CD4-positive, alpha-beta T cell treated with Interleukin-17A for 1 hour (primary cell): ENCODE measurements around the gene IFT22.
"Not testable (repeated sequence)": the region's sequence is repeated elsewhere in the genome, so short reads cannot be mapped to it uniquely, and the experiment has no call there.

Experiments
- DNase-seq: peaks from one replicate; pipeline ENCODE4 v3.0.0-alpha.2; 2020

The IFT22 gene

GRCh38 chr7:101321491-101322401 lies at the start of gene IFT22:
Gene IFT22 (minus strand): TSS chr7:101321812. CDS start chr7:101321709, 103 bp downstream.
- DNase-seq: peak; percentile 86

DNA sequence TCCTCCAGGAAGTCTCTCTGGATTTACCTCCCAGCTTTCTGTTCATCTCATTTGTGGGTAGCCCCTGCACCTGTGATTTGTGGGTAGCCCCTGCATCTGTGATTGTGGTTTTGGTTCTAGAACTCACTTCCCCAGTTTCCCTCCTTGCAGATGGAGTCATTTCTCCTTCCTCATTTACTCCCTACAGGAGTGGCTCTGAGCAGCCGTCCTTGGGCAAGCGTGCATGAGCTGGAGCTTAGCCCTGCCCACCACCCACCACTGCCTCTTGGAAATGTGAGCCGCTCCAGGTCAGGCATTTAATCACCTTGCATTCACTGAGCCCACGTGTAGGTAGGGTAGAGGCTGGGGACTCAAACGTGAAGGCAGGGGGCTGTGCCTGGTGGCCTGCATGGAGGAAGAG lies 49.2 kb upstream of the IFT22 start:
- DNase-seq: no peak

GRCh38 chr7:101368422-101369165 lies 47.0 kb upstream of the IFT22 start:
- DNase-seq: no peak

GRCh38 chr7:101367676-101368075 lies 46.1 kb upstream of the IFT22 start:
- DNase-seq: no peak

- no peak for DNase-seq
Observed at GRCh38 chr7:101365956-101366355, 44.3 kb upstream of the IFT22 start.

DNA sequence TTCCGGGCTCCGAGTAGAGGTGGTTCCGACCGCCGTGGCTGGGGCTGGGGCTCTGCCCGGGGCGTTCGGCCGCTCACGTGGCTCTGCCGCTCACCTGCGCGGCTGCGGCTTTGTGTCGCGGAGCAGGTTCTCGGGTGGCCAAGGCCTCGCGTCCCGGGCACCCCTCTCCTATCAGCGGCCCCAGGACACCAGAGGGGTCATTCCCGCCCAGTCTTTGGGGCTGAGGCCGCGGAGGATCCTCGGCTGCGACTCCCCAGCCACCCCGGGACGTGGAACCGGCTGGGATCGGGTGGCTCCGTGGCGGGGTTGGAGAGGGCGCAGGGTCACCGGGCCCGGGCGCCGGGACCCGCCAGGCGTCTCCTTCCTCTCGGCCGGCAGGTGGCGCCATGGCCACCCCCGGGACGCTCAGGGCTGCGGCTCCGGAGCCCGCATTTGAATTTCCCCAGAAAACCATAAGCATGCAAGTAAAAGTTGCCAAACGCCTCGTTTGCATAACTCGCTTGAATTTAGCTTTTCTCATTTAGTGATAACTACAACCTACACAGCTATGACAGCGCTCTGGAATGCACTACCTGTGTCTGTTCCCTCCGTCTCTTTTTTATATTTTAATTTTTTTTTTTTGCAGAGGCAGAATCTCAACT lies 42.2 kb upstream of the IFT22 start:
- peak; percentile 64 for DNase-seq

DNA sequence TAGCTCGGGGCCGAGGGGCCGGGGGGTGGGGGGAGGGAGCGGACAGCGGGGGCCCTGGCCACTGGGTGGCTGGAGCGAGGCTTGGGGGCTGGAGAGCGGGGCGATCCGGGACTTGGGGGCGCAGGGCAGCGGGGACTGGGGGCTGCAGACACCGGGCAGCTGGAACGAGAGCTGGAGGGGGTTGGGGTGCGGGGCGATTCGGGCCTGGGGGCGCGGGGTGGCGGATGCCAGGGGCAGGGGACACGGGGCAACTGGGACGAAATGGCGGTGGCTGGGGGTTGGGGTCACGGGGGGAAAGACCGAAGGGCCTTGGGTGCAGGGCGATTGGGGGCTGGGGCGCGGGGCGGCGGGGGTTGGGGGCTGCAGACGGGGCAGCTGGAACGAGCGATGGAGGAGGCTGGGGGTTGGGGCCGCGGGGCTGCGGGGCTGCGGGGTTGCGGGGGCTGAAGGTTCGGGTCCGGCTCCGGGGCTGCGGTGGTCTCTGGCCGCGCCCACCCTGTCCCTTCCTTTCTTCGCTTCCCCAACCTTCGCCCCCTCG lies 41.7 kb upstream of the IFT22 start:
- DNase-seq: no peak

GRCh38 chr7:101362334-101363195 lies 41.0 kb upstream of the IFT22 start, which contains the start of gene COL26A1:
Gene COL26A1 (plus strand): TSS chr7:101362875. CDS start chr7:101363033, 158 bp downstream.
- peak; percentile 8 for DNase-seq

DNA sequence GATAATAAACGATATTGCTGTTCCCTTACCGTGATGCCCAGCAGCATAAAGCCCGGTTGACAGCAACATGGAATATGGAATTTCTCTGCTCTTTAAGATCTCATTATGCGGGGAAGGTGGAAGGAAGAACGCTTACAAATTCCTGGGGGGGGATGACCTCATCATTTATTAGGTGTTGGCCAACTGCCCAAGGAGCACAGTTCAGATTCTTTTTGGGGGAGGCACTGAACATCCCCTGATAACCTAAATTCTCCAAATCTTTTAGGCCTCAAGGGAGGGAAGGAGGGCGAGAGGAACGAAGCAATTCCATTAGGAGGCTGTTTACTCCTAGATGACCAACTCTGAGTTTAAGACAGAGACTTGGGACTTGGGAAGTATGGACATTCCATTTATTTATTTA lies 35.8 kb upstream of the IFT22 start:
- DNase-seq: no peak

DNA sequence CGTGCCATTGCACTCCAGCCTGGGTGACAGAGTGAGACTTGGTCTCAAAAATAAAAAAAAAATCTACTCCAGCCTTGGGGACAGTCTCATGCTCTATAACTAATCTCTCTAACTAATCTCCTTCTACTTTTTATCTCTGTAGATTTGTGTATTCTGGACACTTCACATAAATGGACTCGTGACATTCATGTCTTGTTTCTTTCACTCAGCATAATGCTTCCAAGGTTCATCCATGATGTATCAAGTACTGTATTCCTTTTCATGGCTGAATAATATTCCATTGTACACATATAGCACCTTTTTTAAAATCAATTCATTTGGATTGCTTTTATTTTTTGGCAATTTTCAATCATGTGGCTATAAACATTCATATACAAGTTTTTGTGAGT lies 31.3 kb upstream of the IFT22 start:
- DNase-seq: no peak

DNA sequence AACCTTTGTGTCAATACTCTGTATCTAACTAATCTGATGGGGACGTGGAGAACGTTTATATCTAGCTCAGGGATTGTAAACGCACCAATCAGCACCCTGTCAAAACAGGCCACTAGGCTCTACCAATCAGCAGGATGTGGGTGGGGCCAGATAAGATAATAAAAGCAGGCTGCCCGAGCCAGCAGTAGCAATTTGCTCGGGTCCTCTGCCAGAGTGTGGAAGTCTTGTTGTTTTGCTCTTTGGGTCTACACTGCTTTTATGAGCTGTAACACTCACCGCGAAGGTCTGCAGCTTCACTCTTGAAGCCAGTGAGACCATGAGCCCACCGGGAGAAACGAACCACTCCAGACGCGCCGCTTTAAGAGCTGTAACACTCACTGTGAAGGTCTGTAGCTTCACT lies 27.7 kb upstream of the IFT22 start:
- not testable (repeated sequence) for DNase-seq

DNA sequence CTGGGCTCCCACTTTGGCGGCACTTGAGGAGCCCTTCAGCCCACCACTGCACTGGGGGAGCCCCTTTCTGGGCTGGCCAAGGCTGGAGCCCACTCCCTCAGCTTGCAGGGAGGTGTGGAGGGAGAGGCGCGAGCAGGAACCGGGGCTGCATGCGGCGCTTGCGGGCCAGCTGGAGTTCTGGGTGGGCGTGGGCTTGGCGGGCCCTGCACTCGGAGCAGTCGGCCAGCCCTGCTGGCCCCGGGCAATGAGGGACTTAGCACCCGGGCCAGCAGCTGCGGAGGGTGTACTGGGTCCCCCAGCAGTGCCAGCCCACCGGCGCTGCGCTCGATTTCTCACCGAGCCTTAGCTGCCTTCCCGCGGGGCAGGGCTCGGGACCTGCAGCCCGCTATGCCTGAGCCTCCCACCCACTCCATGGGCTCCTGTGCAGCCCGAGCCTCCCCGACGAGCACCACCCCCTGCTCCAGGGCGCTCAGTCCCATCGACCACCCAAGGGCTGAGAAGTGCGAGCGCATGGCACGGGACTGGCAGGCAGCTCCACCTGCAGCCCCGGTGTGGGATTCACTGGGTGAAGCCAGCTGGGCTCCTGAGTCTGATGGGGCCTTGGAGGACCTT lies 26.9 kb upstream of the IFT22 start:
- DNase-seq: not testable (repeated sequence)

DNA sequence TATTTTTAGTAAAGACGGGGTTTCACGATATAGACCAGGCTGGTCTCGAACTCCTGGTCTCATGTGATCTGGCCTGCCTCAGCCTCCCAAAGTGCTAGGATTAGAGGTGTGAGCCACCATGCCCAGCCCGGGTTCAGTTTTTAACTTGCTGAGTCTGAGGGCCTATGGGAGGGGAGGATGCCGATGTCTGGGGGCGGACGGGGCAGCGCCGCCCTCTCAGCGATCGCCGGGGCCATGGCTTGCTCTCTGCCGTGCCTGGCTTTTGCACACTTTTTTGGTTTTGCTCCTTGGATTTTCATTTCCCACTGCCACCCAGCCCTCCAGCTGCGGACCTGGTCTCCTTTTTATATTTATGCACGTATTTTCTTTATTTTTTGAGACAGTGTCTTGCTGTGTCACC lies 25.9 kb upstream of the IFT22 start:
- no peak for DNase-seq

- DNase-seq: no peak
Observed at GRCh38 chr7:101342892-101343291, 21.3 kb upstream of the IFT22 start.

- no peak for DNase-seq
Observed at GRCh38 chr7:101340379-101340778, 18.8 kb upstream of the IFT22 start.

DNA sequence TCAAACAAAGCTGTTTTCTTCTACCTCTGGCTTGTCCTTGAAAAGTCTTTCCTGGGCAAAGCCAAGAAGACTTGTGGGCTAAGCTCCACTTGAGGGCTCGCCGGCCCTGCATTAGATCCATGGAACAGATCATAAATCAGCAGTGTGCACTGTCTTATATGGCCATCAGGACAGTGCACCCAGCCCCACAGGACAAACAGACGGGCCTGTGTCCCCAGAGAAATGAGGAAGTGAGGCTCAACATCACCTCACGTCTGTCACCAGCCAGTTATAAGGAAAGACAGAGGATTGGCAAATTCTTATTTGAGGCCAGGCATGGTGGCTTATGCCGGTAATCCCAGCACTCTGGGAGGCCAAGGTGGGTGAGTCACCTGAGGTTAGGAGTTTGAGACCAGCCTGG lies 12.3 kb upstream of the IFT22 start:
- no peak for DNase-seq

DNA sequence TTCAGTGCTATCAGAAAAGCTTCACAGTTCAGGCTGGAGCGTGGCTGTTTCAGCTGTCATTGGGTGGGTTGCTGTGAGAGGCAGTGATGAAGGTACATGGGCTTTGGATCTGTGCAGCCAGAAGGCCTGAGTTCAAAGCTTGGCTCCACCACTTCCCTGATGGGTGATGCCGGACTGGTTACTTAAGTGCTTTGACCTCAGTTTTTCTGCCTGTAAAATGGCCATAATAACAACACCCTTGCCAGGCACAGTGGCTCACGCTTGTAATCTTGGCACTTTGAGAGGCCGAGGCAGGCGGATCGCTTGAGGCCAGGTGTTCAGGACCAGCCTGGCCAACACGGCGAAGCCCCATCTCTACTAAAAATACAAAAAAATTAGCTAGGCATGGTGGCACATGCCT lies 10.4 kb upstream of the IFT22 start:
- DNase-seq: no peak

- no peak for DNase-seq
Observed at GRCh38 chr7:101330011-101330484, 8.4 kb upstream of the IFT22 start.

GRCh38 chr7:101328159-101328558 lies 6.5 kb upstream of the IFT22 start:
- DNase-seq: no peak

DNA sequence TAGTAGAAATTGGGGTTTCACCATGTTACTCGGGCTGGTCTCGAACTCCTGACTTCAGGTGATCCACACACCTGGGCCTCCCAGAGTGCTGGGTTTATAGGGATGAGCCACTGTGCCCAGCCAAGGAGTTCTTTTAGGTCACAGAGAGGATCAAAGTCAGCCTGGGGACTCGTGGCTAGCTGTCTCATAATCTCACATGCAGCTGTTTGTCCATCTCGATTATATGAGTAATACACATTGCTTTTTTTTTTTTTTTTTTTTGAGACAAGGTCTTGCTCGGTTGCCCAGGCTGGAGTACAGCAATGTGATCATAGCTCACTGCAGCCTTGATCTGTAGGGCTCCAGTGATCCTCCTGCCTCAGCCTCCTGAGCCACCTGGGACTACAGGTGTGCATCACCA lies 2.2 kb downstream of the IFT22 start:
- DNase-seq: no peak

GRCh38 chr7:101315336-101315735 lies 6.3 kb downstream of the IFT22 start:
- peak; percentile 58 for DNase-seq
